CD4-positive, alpha-beta T cell treated with Interleukin-6 at 100 ng/mL for 8 hours (primary cell): ENCODE data around the gene FSD1.
"Not testable (repeated sequence)": the region's sequence is repeated elsewhere in the genome, so short reads cannot be mapped to it uniquely, and the experiment has no call there.

ENCODE experiments used
- DNase-seq: peaks from one replicate; pipeline ENCODE4 v3.0.0-alpha.2; 2020; ENCODE audit warnings: mixed read lengths, low spot score

The FSD1 gene

GRCh38 chr19:4345342-4346019 is 41.1 kb downstream of the FSD1 start:
- DNase-seq: no peak

GRCh38 chr19:4346020-4346383 is 41.6 kb downstream of the FSD1 start:
- DNase-seq: no peak

- no peak for DNase-seq
Measured at GRCh38 chr19:4347521-4347920, 43.1 kb downstream of the FSD1 start.

GRCh38 chr19:4349225-4349624 is 44.8 kb downstream of the FSD1 start:
- not testable (repeated sequence) for DNase-seq

- no peak for DNase-seq
Measured at GRCh38 chr19:4350111-4350510, 45.7 kb downstream of the FSD1 start.

- DNase-seq: no peak
Measured at GRCh38 chr19:4350726-4351125, 46.3 kb downstream of the FSD1 start.

GRCh38 chr19:4352701-4353121 is 48.3 kb downstream of the FSD1 start:
- DNase-seq: peak; percentile 61

- DNase-seq: no peak
Measured at GRCh38 chr19:4354282-4354681, 49.9 kb downstream of the FSD1 start.

GRCh38 chr19:4354897-4355296 is 50.5 kb downstream of the FSD1 start:
- DNase-seq: no peak

- DNase-seq: no peak
Measured at GRCh38 chr19:4357095-4357797, 52.8 kb downstream of the FSD1 start.

GRCh38 chr19:4357921-4358326 is 53.5 kb downstream of the FSD1 start:
- no peak for DNase-seq

GRCh38 chr19:4358709-4359626 is 54.6 kb downstream of the FSD1 start:
- no peak for DNase-seq

- DNase-seq: no peak
Measured at GRCh38 chr19:4359627-4360000, 55.2 kb downstream of the FSD1 start.

GRCh38 chr19:4360081-4360569 is 55.7 kb downstream of the FSD1 start:
- DNase-seq: no peak

- no peak for DNase-seq
Measured at GRCh38 chr19:4360641-4361151, 56.3 kb downstream of the FSD1 start.

- DNase-seq: no peak
Measured at GRCh38 chr19:4361152-4362046, 57.0 kb downstream of the FSD1 start.

- no peak for DNase-seq
Measured at GRCh38 chr19:4362101-4362828, 57.9 kb downstream of the FSD1 start.

GRCh38 chr19:4362831-4363545 is 58.6 kb downstream of the FSD1 start:
- DNase-seq: no peak

- DNase-seq: no peak
Measured at GRCh38 chr19:4363571-4364304, 59.3 kb downstream of the FSD1 start.
